Lower leg skin (tissue), 4 donors: ENCODE measurements around the gene ANTXR1. TPM values are rescaled to one million over a fixed set of nuclear protein-coding genes. Genes with fewer than 3 reads are reported as not detected.

ENCODE experiments used
- DNase-seq, 2 donors: peaks; one replicate each; pipeline ENCODE4 v3.0.0-alpha.2; 2019; ENCODE audit warnings: low spot score in 2 of 2
- H3K4me3 ChIP-seq: fragments of 200-600 bp; sonication (generic); 2 replicates; pipeline ENCODE4 v1.5.1; 2017; ENCODE audit warnings: mild to moderate bottlenecking, low read depth; ENCODE audit not compliant: poor library complexity, severe bottlenecking
- CTCF ChIP-seq, 3 donors: fragments of 450-650 bp; IDR thresholded peaks; one replicate each; pipeline ENCODE4 v1.5.1; 2016; ENCODE audit warnings: antibody characterized with exemption in 3 of 3, mild to moderate bottlenecking in 3 of 3, moderate library complexity in 2 of 3
- POLR2A ChIP-seq, 2 donors: fragments of 450-650 bp; IDR thresholded peaks; one replicate each; pipeline ENCODE4 v1.6.1; 2016 to 2017; ENCODE audit warnings: antibody characterized with exemption in 2 of 2, mild to moderate bottlenecking in 1 of 2, moderate library complexity in 1 of 2
- WGBS, 2 donors: methylation state at CpG; one replicate each; pipeline ENCODE4 v1.1.5; 2018; 5-methylcytosine and 5-hydroxymethylcytosine counted together
- intact Hi-C: fragments of 100-400 bp; cut with DNase I; formaldehyde crosslinking; loops from one replicate; pipeline ENCODE4 v1.15.0; 2023; ENCODE audit warnings: low total_unique reads
- total RNA-seq, 4 donors: library from RNA; depleted of rRNA; stranded (reverse); fragments of >200 nt; gene quantifications; one replicate each; pipeline ENCODE4 v1.1.0, GENCODE V29; 2016

The ANTXR1 gene
- total RNA-seq, 4 donors from 2014 or later, result 43.3 to 56.7 (median 52.7) TPM

- WGBS, 2 donors, result 58 to 59% methylated on average over 2 of the region's 2 CpGs
- TF ChIP-seq POLR2A (IDR thresholded peaks at IDR 0.05) (no peak), CTCF (IDR thresholded peaks at IDR 0.05) (no peak)
- intact Hi-C loops, result no loop called here
- H3K4me3 ChIP-seq, result no peak overlapping the region
- no peak for DNase-seq
Observed at GRCh38 chr2:69067026-69067630, 54.1 kb downstream of the ANTXR1 start.

GRCh38 chr2:69067866-69068265 lies 54.9 kb downstream of the ANTXR1 start:
- TF ChIP-seq POLR2A (IDR thresholded peaks at IDR 0.05) (no peak), CTCF (IDR thresholded peaks at IDR 0.05) (no peak)
- DNase-seq, result no peak
- no peak overlapping the region for H3K4me3 ChIP-seq
- intact Hi-C loops, result no loop called here

- no peak overlapping the region for H3K4me3 ChIP-seq
- no peak for TF ChIP-seq POLR2A (IDR thresholded peaks at IDR 0.05)
- TF ChIP-seq CTCF (IDR thresholded peaks at IDR 0.05), result no peak
- 90 to 94% methylated on average over 3 of the region's 3 CpGs for WGBS, 2 donors
- no peak for DNase-seq
- intact Hi-C loops, result no loop called here
Observed at GRCh38 chr2:69070969-69071368, 58.0 kb downstream of the ANTXR1 start.

GRCh38 chr2:69073928-69074570 lies 61.1 kb downstream of the ANTXR1 start:
- no peak for TF ChIP-seq CTCF (IDR thresholded peaks at IDR 0.05)
- no peak for TF ChIP-seq POLR2A (IDR thresholded peaks at IDR 0.05)
- no peak overlapping the region for H3K4me3 ChIP-seq
- WGBS, 2 donors, result 86 to 88% methylated on average over 1 of the region's 1 CpG
- intact Hi-C loops, result no loop called here
- no peak for DNase-seq

- 93 to 96% methylated on average over 4 of the region's 4 CpGs for WGBS, 2 donors
- intact Hi-C loops, result no loop called here
- TF ChIP-seq CTCF (IDR thresholded peaks at IDR 0.05), result no peak
- TF ChIP-seq POLR2A (IDR thresholded peaks at IDR 0.05), result no peak
- no peak overlapping the region for H3K4me3 ChIP-seq
- DNase-seq, result no peak
Observed at GRCh38 chr2:69074918-69075317, 61.9 kb downstream of the ANTXR1 start.

- no peak for TF ChIP-seq POLR2A (IDR thresholded peaks at IDR 0.05)
- no peak for TF ChIP-seq CTCF (IDR thresholded peaks at IDR 0.05)
- intact Hi-C loops, result no loop called here
- DNase-seq, result no peak
- H3K4me3 ChIP-seq, result no peak overlapping the region
- 90 to 94% methylated on average over 1 of the region's 1 CpG for WGBS, 2 donors
Observed at GRCh38 chr2:69075486-69075885, 62.5 kb downstream of the ANTXR1 start.
